Nephron (organoid): ENCODE results near the gene ZNF654.

Experiments used
- H3K27ac Mint-ChIP-seq, 3 experiments: 2 replicates each; pipeline ENCODE4 v1.8.0; 2020; ENCODE audit warnings: mixed read lengths in 3 of 3, mild to moderate bottlenecking in 2 of 3, moderate library complexity in 1 of 3
- H3K27me3 Mint-ChIP-seq: 2 replicates; pipeline ENCODE4 v1.8.0; 2021; ENCODE audit warnings: low read depth, mild to moderate bottlenecking, moderate library complexity, mixed read lengths
- H3K36me3 Mint-ChIP-seq: 2 replicates; pipeline ENCODE4 v1.8.0; 2020; ENCODE audit warnings: low read depth, mixed read lengths
- H3K4me1 Mint-ChIP-seq: 2 replicates; pipeline ENCODE4 v1.8.0; 2020; ENCODE audit warnings: mixed read lengths
- H3K4me3 Mint-ChIP-seq, 3 experiments: 2 replicates each; pipeline ENCODE4 v1.8.0; 2020; ENCODE audit warnings: mild to moderate bottlenecking in 3 of 3, mixed read lengths in 3 of 3, moderate library complexity in 2 of 3
- H3K9me3 Mint-ChIP-seq: 2 replicates; pipeline ENCODE4 v1.8.0; 2020; ENCODE audit warnings: mixed read lengths
- TF ChIP-seq, protein P1 (sequence below), 3 experiments: fragments of 200-600 bp; sonication (generic); IDR thresholded peaks; one replicate each; pipeline ENCODE4 v1.5.0; 2021; ENCODE audit warnings: antibody characterized with exemption in 3 of 3; ENCODE audit not compliant: unreplicated experiment in 3 of 3

The ZNF654 gene

DNA sequence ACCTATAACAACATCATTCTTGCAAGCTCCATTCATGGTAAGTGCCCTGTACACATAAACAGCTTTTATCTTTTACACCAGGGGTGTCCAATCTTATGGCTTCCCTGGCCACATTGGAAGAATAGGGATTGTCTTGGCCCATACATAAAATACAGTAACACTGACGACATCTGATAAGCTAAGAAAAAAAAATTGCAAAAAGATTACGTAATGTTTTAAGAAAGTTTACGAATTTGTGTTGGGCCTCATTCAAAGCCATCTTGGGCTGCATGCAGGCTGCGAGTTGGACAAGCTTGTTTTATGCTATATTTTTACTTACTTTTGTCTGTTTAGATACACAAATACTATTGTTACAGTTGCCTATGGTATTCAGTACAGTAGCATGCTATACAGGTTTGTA is 31.6 kb downstream of the ZNF654 start:
- Mint-ChIP-seq H3K9me3 (peaks cover 16% of the 10 kb centered on the region), H3K36me3 (peaks cover 74% of the 10 kb centered on the region), H3K27ac (no peak overlapping the region), H3K4me3 (no peak overlapping the region), H3K4me1 (no peaks in the 10 kb centered on the region), H3K27me3 (no peaks in the 10 kb centered on the region)
- TF ChIP-seq, protein P1, sequence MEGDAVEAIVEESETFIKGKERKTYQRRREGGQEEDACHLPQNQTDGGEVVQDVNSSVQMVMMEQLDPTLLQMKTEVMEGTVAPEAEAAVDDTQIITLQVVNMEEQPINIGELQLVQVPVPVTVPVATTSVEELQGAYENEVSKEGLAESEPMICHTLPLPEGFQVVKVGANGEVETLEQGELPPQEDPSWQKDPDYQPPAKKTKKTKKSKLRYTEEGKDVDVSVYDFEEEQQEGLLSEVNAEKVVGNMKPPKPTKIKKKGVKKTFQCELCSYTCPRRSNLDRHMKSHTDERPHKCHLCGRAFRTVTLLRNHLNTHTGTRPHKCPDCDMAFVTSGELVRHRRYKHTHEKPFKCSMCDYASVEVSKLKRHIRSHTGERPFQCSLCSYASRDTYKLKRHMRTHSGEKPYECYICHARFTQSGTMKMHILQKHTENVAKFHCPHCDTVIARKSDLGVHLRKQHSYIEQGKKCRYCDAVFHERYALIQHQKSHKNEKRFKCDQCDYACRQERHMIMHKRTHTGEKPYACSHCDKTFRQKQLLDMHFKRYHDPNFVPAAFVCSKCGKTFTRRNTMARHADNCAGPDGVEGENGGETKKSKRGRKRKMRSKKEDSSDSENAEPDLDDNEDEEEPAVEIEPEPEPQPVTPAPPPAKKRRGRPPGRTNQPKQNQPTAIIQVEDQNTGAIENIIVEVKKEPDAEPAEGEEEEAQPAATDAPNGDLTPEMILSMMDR (IDR thresholded peaks at IDR 0.05; ENCODE audit: unreplicated experiment in 3 of 3) = no peak

DNA sequence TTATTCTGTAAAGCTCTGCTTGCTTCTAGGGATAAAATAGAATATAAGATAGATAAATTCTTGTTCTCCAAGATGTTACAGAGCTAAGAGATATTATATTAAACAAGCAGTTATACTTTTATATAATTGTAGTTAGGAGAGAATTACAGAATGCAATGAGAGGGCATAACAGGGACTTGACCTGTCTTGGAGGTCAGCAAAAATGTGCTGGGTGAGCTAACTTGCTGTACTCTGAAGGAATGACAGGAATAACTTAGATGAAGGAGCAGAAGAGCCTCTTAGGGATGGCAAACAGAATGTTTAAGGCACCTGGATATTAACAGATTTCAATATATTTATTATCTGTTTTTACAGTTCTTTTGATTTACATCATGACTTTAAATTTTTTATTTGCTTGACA is 33.2 kb downstream of the ZNF654 start:
- no peak overlapping the region for H3K4me3 Mint-ChIP-seq
- H3K4me1 Mint-ChIP-seq = no peaks in the 10 kb centered on the region
- peaks cover 85% of the 10 kb centered on the region for H3K36me3 Mint-ChIP-seq
- no peaks in the 10 kb centered on the region for H3K27me3 Mint-ChIP-seq
- TF ChIP-seq, protein P1 (IDR thresholded peaks at IDR 0.05; ENCODE audit: unreplicated experiment in 3 of 3) = no peak
- H3K27ac Mint-ChIP-seq = no peak overlapping the region
- peaks cover 28% of the 10 kb centered on the region for H3K9me3 Mint-ChIP-seq

DNA sequence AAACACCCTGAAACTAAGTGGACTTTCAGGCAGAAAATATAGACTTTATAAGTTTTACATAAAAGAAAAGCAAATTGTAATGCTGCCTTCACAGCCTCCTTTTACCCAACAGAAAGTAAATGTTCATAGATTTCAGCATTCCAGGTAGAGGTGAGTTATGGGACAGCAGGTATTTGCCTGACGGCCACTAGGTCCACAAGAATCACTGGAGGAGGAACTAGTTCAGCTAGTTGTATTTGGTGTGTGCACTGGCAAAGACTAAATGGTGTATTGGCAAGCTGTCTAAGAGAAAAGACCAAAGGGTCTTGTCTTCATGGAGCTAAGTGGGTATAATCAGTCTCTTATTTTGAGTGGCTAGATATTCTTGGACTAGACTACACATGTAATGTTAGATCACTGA is 34.2 kb downstream of the ZNF654 start:
- TF ChIP-seq, protein P1 (IDR thresholded peaks at IDR 0.05; ENCODE audit: unreplicated experiment in 3 of 3) = no peak
- Mint-ChIP-seq H3K36me3 (peaks cover 87% of the 10 kb centered on the region), H3K9me3 (peaks cover 37% of the 10 kb centered on the region)

DNA sequence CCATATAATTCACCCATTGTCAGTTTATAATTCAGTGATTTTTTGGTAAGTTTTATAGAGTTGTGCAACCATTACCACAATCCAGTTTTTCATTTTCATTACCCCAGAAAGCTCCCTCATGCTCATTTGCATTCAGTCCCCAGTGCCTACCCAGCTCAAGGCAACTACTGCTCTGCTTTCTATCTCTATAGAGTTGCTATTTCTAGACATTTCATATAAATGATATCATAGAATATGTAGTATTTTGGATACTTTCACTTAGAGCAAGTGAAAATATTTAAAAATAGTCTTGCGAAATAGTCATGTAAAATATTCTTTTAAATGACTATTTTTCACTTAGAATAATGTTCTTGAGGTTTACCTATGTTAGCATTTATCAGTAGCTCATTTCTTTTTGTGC is 42.1 kb downstream of the ZNF654 start:
- no peaks in the 10 kb centered on the region for H3K27me3 Mint-ChIP-seq
- TF ChIP-seq, protein P1 (IDR thresholded peaks at IDR 0.05; ENCODE audit: unreplicated experiment in 3 of 3) = no peak
- H3K9me3 Mint-ChIP-seq = peaks cover 36% of the 10 kb centered on the region

More for the DNA sequence above, 34.2 kb downstream of the ZNF654 start:
- Mint-ChIP-seq H3K27ac (no peak overlapping the region), H3K4me1 (no peaks in the 10 kb centered on the region), H3K4me3 (no peak overlapping the region), H3K27me3 (no peaks in the 10 kb centered on the region)

DNA sequence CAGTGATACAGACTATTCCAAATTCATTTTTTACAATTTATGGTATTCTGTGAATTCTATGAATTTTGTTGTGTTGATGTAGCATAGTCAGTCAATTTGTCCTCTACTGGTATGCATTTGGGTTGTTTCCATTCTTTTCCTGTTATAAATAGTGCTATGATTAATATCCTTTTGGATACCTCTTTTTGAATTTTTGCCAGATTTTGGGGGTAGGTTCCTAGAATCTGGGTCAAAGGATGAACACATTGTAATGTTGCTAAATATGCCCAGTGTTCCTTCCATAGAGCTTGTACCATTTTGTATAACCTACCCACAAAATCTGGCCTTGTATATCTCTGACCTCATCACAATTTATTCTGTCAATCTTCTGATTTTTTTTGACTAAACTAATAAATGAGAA is 46.3 kb downstream of the ZNF654 start:
- H3K9me3 Mint-ChIP-seq = peaks cover 12% of the 10 kb centered on the region
- H3K36me3 Mint-ChIP-seq = peaks cover 36% of the 10 kb centered on the region
- no peak overlapping the region for H3K4me3 Mint-ChIP-seq
- H3K4me1 Mint-ChIP-seq = no peaks in the 10 kb centered on the region
- H3K27ac Mint-ChIP-seq = no peak overlapping the region
- H3K27me3 Mint-ChIP-seq = no peaks in the 10 kb centered on the region
- TF ChIP-seq, protein P1 (IDR thresholded peaks at IDR 0.05; ENCODE audit: unreplicated experiment in 3 of 3) = no peak

More for the DNA sequence above, 42.1 kb downstream of the ZNF654 start:
- H3K27ac Mint-ChIP-seq = no peak overlapping the region
- peaks cover 69% of the 10 kb centered on the region for H3K36me3 Mint-ChIP-seq
- no peak overlapping the region for H3K4me3 Mint-ChIP-seq
- no peaks in the 10 kb centered on the region for H3K4me1 Mint-ChIP-seq

DNA sequence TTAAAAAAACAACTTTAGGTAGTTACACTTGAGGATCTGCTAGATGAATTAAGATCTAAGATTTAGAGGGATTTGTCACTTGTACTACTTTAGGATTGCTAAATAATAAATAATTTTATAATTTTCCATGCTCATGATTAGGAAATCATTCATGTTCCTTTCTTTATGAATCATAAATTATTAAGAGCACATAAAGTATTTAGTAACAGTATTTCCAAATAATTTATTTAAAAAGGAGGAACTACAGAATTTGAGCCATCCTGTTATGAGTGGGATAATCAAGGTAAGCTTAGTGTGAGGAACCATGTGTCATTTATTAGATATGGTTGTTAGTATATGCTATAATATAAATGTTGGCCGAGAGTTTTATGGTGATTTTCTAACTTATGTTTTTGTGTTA is 53.2 kb downstream of the ZNF654 start:
- H3K27ac Mint-ChIP-seq = no peak overlapping the region
- no peaks in the 10 kb centered on the region for H3K9me3 Mint-ChIP-seq
- H3K4me1 Mint-ChIP-seq = no peaks in the 10 kb centered on the region
- H3K36me3 Mint-ChIP-seq = peaks cover 10% of the 10 kb centered on the region
- TF ChIP-seq, protein P1 (IDR thresholded peaks at IDR 0.05; ENCODE audit: unreplicated experiment in 3 of 3) = no peak
- no peaks in the 10 kb centered on the region for H3K27me3 Mint-ChIP-seq
- H3K4me3 Mint-ChIP-seq = no peak overlapping the region
